ENCODE data around the gene DPEP1. TPM values are rescaled to one million over a fixed set of nuclear protein-coding genes. Genes with fewer than 3 reads are reported as not detected.

DPEP1 gene
- total RNA-seq, 1 experiment from 2014 or later: 1.1 TPM

- no peak for TF ChIP-seq CTCF (conservative IDR thresholded peaks at IDR 0.05)
- no peak for DNase-seq
- H3K27me3 Mint-ChIP-seq (ENCODE audit: low read depth): peaks cover 38% of the 10 kb centered on the region
- Histone ChIP-seq H2AK5ac (ENCODE audit: insufficient read length, low read length) (no peak overlapping the region), H3K23ac (ENCODE audit: insufficient read length, low read depth, low read length) (no peak overlapping the region), H2BK12ac (ENCODE audit: insufficient read length, low read depth, low read length) (no peak overlapping the region), H3K23me2 (ENCODE audit: insufficient read length, low read depth, low read length, poor library complexity, severe bottlenecking) (no peaks in the 10 kb centered on the region), H4K20me1 (ENCODE audit: control insufficient read depth, insufficient read depth, insufficient read length) (no peaks in the 10 kb centered on the region), H2BK5ac (ENCODE audit: insufficient read length, low read length) (no peak overlapping the region), H3K79me1 (ENCODE audit: insufficient read depth, low read depth, low read length, poor library complexity, severe bottlenecking) (no peaks in the 10 kb centered on the region), H3K18ac (ENCODE audit: insufficient read length, low read depth, low read length) (no peak overlapping the region), H4K8ac (replicated peaks; ENCODE audit: insufficient read length, low read depth, low read length) (no peak overlapping the region), H4K5ac (ENCODE audit: insufficient read length, low read depth, low read length) (no peak overlapping the region), H3K4me1 (ENCODE audit: insufficient read depth, low read length) (no peaks in the 10 kb centered on the region; the same call in 1 of the 2 replicates), H2BK20ac (ENCODE audit: low read depth, low read length, poor library complexity, severe bottlenecking) (no peak overlapping the region), H3K27me3 (ENCODE audit: insufficient read depth, low read length) (peaks cover 2% of the 10 kb centered on the region; the same call in 1 of the 2 replicates), H3K4me2 (ENCODE audit: insufficient read depth, insufficient read length, low read length) (no peak overlapping the region), H2AFZ (ENCODE audit: low read length) (no peak overlapping the region), H2BK15ac (ENCODE audit: low read depth, low read length) (no peak overlapping the region), H2BK120ac (ENCODE audit: low read depth, low read length, poor library complexity, severe bottlenecking) (no peak overlapping the region), H4K91ac (ENCODE audit: insufficient read length, low read depth, low read length) (no peak overlapping the region), H3K14ac (ENCODE audit: insufficient read depth, low read length) (no peak overlapping the region; the same call in 1 of the 2 replicates), H3K9ac (ENCODE audit: extremely low read depth, insufficient read length, low read length) (no peak overlapping the region), H3K27ac (ENCODE audit: insufficient read length, low read depth, low read length) (no peak overlapping the region), H3K9me3 (ENCODE audit: control insufficient read depth, low read depth, low read length) (no peaks in the 10 kb centered on the region), H3T11ph (ENCODE audit: low read length) (no peak overlapping the region), H3K79me2 (ENCODE audit: insufficient read depth, low read length) (no peaks in the 10 kb centered on the region), H3K56ac (ENCODE audit: insufficient read length, low read depth, low read length) (no peak overlapping the region), H3K4ac (ENCODE audit: low read depth, low read length) (no peak overlapping the region)
- no CpG with 5 or more reads among the region's 32 CpGs for WGBS (ENCODE audit: extremely low coverage, insufficient read length, low lambda C conversion rate)
- no peaks in the 10 kb centered on the region; a peak in 1 of 7 replicates for H3K36me3 Mint-ChIP-seq (ENCODE audit: insufficient read depth in 1 of 3, low read depth in 3 of 3)
- H3K9me3 Mint-ChIP-seq: no peaks in the 10 kb centered on the region; a peak in 2 of 5 replicates
- H3K4me3 Mint-ChIP-seq: no peak overlapping the region
- H3K4me1 Mint-ChIP-seq: peaks cover 9 to 50% of the 10 kb centered on the region in 2 experiments
- no peak overlapping the region; a peak in 1 of 7 replicates for H3K27ac Mint-ChIP-seq
These were observed 8.4 kb downstream of the DPEP1 start for GRCh38 chr16:89621698-89622409.

Data from H9 (cell line).